WTC11 (cell line): ENCODE measurements around the gene FOCAD.

Experiments used
- CTCF ChIP-seq: fragments of 200-600 bp; IDR thresholded peaks from 2 replicates; pipeline ENCODE4 v1.8.0; 2022; ENCODE audit warnings: antibody characterized with exemption
- ESRRA ChIP-seq: sonication (generic); formaldehyde crosslinking; IDR thresholded peaks from 2 replicates; pipeline ENCODE4 v1.8.1; 2022; ENCODE audit warnings: mild to moderate bottlenecking, missing genetic modification reagents, borderline replicate concordance
- MAX ChIP-seq: sonication (generic); formaldehyde crosslinking; IDR thresholded peaks from 2 replicates; pipeline ENCODE4 v1.8.0; 2022; ENCODE audit warnings: mild to moderate bottlenecking, missing genetic modification reagents
- MYBL2 ChIP-seq: sonication (generic); formaldehyde crosslinking; IDR thresholded peaks from 2 replicates; pipeline ENCODE4 v1.8.1; 2023; ENCODE audit warnings: mild to moderate bottlenecking, moderate library complexity, missing genetic modification reagents
- NR1H2 ChIP-seq: sonication (generic); formaldehyde crosslinking; IDR thresholded peaks from 2 replicates; pipeline ENCODE4 v1.9.0; 2021; ENCODE audit warnings: mild to moderate bottlenecking, moderate library complexity, missing genetic modification reagents
- SP1 ChIP-seq: sonication (generic); formaldehyde crosslinking; conservative IDR thresholded peaks from 2 replicates; pipeline ENCODE4 v1.8.1; 2022; ENCODE audit warnings: missing genetic modification reagents
- TCF7 ChIP-seq: sonication (generic); formaldehyde crosslinking; IDR thresholded peaks from 2 replicates; pipeline ENCODE4 v1.8.0; 2022; ENCODE audit warnings: mild to moderate bottlenecking, low read depth, missing genetic modification reagents, moderate library complexity
- USF1 ChIP-seq: sonication (generic); formaldehyde crosslinking; IDR thresholded peaks from 2 replicates; pipeline ENCODE4 v1.8.0; 2022; ENCODE audit warnings: mild to moderate bottlenecking, missing genetic modification reagents
- ZMAT4 ChIP-seq: fragments of 250-450 bp; sonication (Bioruptor Pico); IDR thresholded peaks from 2 replicates; pipeline ENCODE4 v1.9.0; 2021; ENCODE audit warnings: mild to moderate bottlenecking
- ZNF512 ChIP-seq: sonication (generic); formaldehyde crosslinking; IDR thresholded peaks from 2 replicates; pipeline ENCODE4 v1.8.1; 2022; ENCODE audit warnings: missing genetic modification reagents, borderline replicate concordance

GRCh38 chr9:20729523-20729922, 45.5 kb downstream of the FOCAD start:
- TF ChIP-seq TCF7, result no peak
- no peak for TF ChIP-seq MAX
- TF ChIP-seq USF1 (CRISPR knock-in tag), result no peak
- TF ChIP-seq NR1H2 (CRISPR knock-in tag), result no peak
- TF ChIP-seq CTCF, result no peak
- TF ChIP-seq ZMAT4 (CRISPR knock-in tag), result no peak
- TF ChIP-seq SP1 (CRISPR knock-in tag), result no peak
- TF ChIP-seq MYBL2, result no peak
- no peak for TF ChIP-seq ZNF512 (CRISPR knock-in tag)
- TF ChIP-seq ESRRA (CRISPR knock-in tag), result no peak
